IPS-18c (cell line): Measurements from ENCODE around the gene TMED1.
"Not testable (repeated sequence)": the region's sequence is repeated elsewhere in the genome, so short reads cannot be mapped to it uniquely, and the experiment has no call there.

ENCODE experiments used
- H3K4me3 ChIP-seq: 2 replicates; pipeline ENCODE4 v1.7.0; 2013; ENCODE audit warnings: low read depth, mild to moderate bottlenecking, low read length, moderate library complexity; ENCODE audit not compliant: insufficient read depth
- H3K9me3 ChIP-seq: one replicate; pipeline ENCODE4 v1.6.1; 2013; ENCODE audit warnings: mild to moderate bottlenecking, low read length, moderate library complexity; ENCODE audit not compliant: control insufficient read depth, insufficient read depth

Gene TMED1

GRCh38 chr19:10868872-10869547, 33.0 kb upstream of the TMED1 start:
- Histone ChIP-seq H3K4me3 (no peak overlapping the region), H3K9me3 (no peaks in the 10 kb centered on the region)

- no peak overlapping the region for H3K4me3 ChIP-seq
- no peaks in the 10 kb centered on the region for H3K9me3 ChIP-seq
These were observed 30.5 kb upstream of the TMED1 start for GRCh38 chr19:10866495-10866894.

- Histone ChIP-seq H3K4me3 (no peak overlapping the region), H3K9me3 (no peaks in the 10 kb centered on the region)
These were observed 28.5 kb upstream of the TMED1 start for GRCh38 chr19:10864538-10864899.

GRCh38 chr19:10863107-10863717, 27.2 kb upstream of the TMED1 start:
- Histone ChIP-seq H3K4me3 (no peak overlapping the region), H3K9me3 (no peaks in the 10 kb centered on the region)

- Histone ChIP-seq H3K4me3 (no peak overlapping the region), H3K9me3 (no peaks in the 10 kb centered on the region)
These were observed 26.6 kb upstream of the TMED1 start for GRCh38 chr19:10862561-10863106.

- H3K4me3 ChIP-seq: no peak overlapping the region
- no peaks in the 10 kb centered on the region for H3K9me3 ChIP-seq
These were observed 25.2 kb upstream of the TMED1 start for GRCh38 chr19:10861103-10861651.

- H3K9me3 ChIP-seq: no peaks in the 10 kb centered on the region
- H3K4me3 ChIP-seq: no peak overlapping the region
These were observed 22.3 kb upstream of the TMED1 start for GRCh38 chr19:10858204-10858828.

GRCh38 chr19:10856899-10857298, 20.9 kb upstream of the TMED1 start:
- H3K9me3 ChIP-seq, H3K4me3 ChIP-seq: not testable (repeated sequence)

- Histone ChIP-seq H3K4me3 (no peak overlapping the region), H3K9me3 (no peaks in the 10 kb centered on the region)
These were observed 20.0 kb upstream of the TMED1 start for GRCh38 chr19:10855879-10856522.

- no peak overlapping the region for H3K4me3 ChIP-seq
These were observed 18.5 kb upstream of the TMED1 start for GRCh38 chr19:10854350-10855089.

GRCh38 chr19:10852941-10853340, 16.9 kb upstream of the TMED1 start:
- H3K9me3 ChIP-seq: no peaks in the 10 kb centered on the region
- no peak overlapping the region for H3K4me3 ChIP-seq

More at GRCh38 chr19:10854350-10855089, 18.5 kb upstream of the TMED1 start:
- no peaks in the 10 kb centered on the region for H3K9me3 ChIP-seq

- H3K4me3 ChIP-seq: no peak overlapping the region
- H3K9me3 ChIP-seq: no peaks in the 10 kb centered on the region
These were observed 16.2 kb upstream of the TMED1 start for GRCh38 chr19:10852098-10852800.

GRCh38 chr19:10850631-10851030, 14.6 kb upstream of the TMED1 start:
- H3K4me3 ChIP-seq: no peak overlapping the region
- no peaks in the 10 kb centered on the region for H3K9me3 ChIP-seq

GRCh38 chr19:10848230-10848856, 12.3 kb upstream of the TMED1 start, which contains the start of gene C19orf38:
Gene C19orf38, plus strand, starts transcription at chr19:10848415. Its CDS starts 94 bp downstream, at chr19:10848509.
- H3K4me3 ChIP-seq: no peak within 1 kb of the TSS

GRCh38 chr19:10846500-10847202, 10.6 kb upstream of the TMED1 start:
- no peaks in the 10 kb centered on the region for H3K9me3 ChIP-seq
- H3K4me3 ChIP-seq: no peak overlapping the region

More at GRCh38 chr19:10848230-10848856, 12.3 kb upstream of the TMED1 start, which contains the start of gene C19orf38:
- no peaks in the 10 kb centered on the region for H3K9me3 ChIP-seq
